PC-9 (cell line): ENCODE data around the gene FRZB.

Source experiments
- EZH2 ChIP-seq: fragments of 200-600 bp; sonication (generic); IDR thresholded peaks from 2 replicates; pipeline ENCODE4 v1.8.0; 2017; ENCODE audit warnings: antibody characterized with exemption, low read depth
- TF ChIP-seq, protein P1 (sequence below): fragments of 200-600 bp; sonication (generic); conservative IDR thresholded peaks from 2 replicates; pipeline ENCODE4 v1.6.1; 2017; ENCODE audit warnings: mixed run types, antibody characterized with exemption, mild to moderate bottlenecking, moderate library complexity

- TF ChIP-seq, protein P1, sequence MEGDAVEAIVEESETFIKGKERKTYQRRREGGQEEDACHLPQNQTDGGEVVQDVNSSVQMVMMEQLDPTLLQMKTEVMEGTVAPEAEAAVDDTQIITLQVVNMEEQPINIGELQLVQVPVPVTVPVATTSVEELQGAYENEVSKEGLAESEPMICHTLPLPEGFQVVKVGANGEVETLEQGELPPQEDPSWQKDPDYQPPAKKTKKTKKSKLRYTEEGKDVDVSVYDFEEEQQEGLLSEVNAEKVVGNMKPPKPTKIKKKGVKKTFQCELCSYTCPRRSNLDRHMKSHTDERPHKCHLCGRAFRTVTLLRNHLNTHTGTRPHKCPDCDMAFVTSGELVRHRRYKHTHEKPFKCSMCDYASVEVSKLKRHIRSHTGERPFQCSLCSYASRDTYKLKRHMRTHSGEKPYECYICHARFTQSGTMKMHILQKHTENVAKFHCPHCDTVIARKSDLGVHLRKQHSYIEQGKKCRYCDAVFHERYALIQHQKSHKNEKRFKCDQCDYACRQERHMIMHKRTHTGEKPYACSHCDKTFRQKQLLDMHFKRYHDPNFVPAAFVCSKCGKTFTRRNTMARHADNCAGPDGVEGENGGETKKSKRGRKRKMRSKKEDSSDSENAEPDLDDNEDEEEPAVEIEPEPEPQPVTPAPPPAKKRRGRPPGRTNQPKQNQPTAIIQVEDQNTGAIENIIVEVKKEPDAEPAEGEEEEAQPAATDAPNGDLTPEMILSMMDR = no peak
- no peak for TF ChIP-seq EZH2
These were observed 74.0 kb downstream of the FRZB start for GRCh38 chr2:182792441-182792840.
